Ascending aorta (tissue), 2 donors: ENCODE results near the gene FN3K. TPM values are rescaled to one million over a fixed set of nuclear protein-coding genes. Genes with fewer than 3 reads are reported as not detected.

ENCODE experiments used
- DNase-seq, 2 donors: peaks; one replicate each; pipeline ENCODE4 v3.0.0-alpha.2; 2019; ENCODE audit warnings: low spot score in 2 of 2
- H3K27ac ChIP-seq, 2 donors: fragments of 200-600 bp; sonication (generic); one replicate each; pipeline ENCODE4 v1.5.1; 2016 to 2017; ENCODE audit warnings: mild to moderate bottlenecking in 1 of 2
- H3K27me3 ChIP-seq: fragments of 200-600 bp; sonication (generic); one replicate; pipeline ENCODE4 v1.5.1; 2017
- H3K36me3 ChIP-seq, 2 donors: fragments of 200-600 bp; sonication (generic); one replicate each; pipeline ENCODE4 v1.5.1; 2016
- H3K4me1 ChIP-seq, 2 donors: fragments of 200-600 bp; sonication (generic); one replicate each; pipeline ENCODE4 v1.5.1; 2016 to 2017; ENCODE audit warnings: mild to moderate bottlenecking in 1 of 2
- H3K4me3 ChIP-seq, 2 donors: fragments of 200-600 bp; sonication (generic); one replicate each; pipeline ENCODE4 v1.5.1; 2016 to 2017; ENCODE audit warnings: mild to moderate bottlenecking in 1 of 2
- H3K9me3 ChIP-seq, 2 donors: fragments of 200-600 bp; sonication (generic); one replicate each; pipeline ENCODE4 v1.5.1; 2016
- CTCF ChIP-seq, 3 experiments: fragments of 200-600 bp in 2 of 3; fragments of 450-650 bp in 1 of 3; sonication (generic) in 2 of 3; IDR thresholded peaks; one replicate each; pipeline ENCODE4 v1.5.1; 2016 to 2019; ENCODE audit warnings: antibody characterized with exemption in 3 of 3, mild to moderate bottlenecking in 1 of 3, moderate library complexity in 1 of 3
- intact Hi-C: fragments of 100-400 bp; cut with DNase I; formaldehyde crosslinking; loops from one replicate; pipeline ENCODE4 v1.15.1; 2023
- total RNA-seq: library from RNA; depleted of rRNA; stranded (reverse); fragments of >200 nt; gene quantifications from one replicate; pipeline ENCODE4 v1.1.0, GENCODE V29; 2016

The FN3K gene
- total RNA-seq, 1 donor from 2014 or later = 10.5 TPM

GRCh38 chr17:82786427-82786826 is 51.0 kb downstream of the FN3K start:
- H3K36me3 ChIP-seq = peaks cover 18 to 19% of the 10 kb centered on the region in 2 donors
- intact Hi-C loops = no loop called here

GRCh38 chr17:82787081-82787848 is 51.9 kb downstream of the FN3K start:
- no peak for TF ChIP-seq CTCF (IDR thresholded peaks at IDR 0.05)
- no peak for DNase-seq
- Histone ChIP-seq H3K4me3 (no peak overlapping the region), H3K27me3 (no peaks in the 10 kb centered on the region), H3K9me3 (no peaks in the 10 kb centered on the region), H3K36me3 (peaks cover 21 to 23% of the 10 kb centered on the region in 2 donors), H3K4me1 (no peaks in the 10 kb centered on the region), H3K27ac (no peak overlapping the region)
- intact Hi-C loops = no loop called here

More at GRCh38 chr17:82786427-82786826, 51.0 kb downstream of the FN3K start:
- no peak for TF ChIP-seq CTCF (IDR thresholded peaks at IDR 0.05)
- Histone ChIP-seq H3K4me1 (no peaks in the 10 kb centered on the region), H3K27ac (no peak overlapping the region), H3K27me3 (no peaks in the 10 kb centered on the region), H3K4me3 (no peak overlapping the region), H3K9me3 (no peaks in the 10 kb centered on the region)
- DNase-seq = no peak

GRCh38 chr17:82788206-82789001 is 53.0 kb downstream of the FN3K start:
- Histone ChIP-seq H3K27ac (no peak overlapping the region), H3K9me3 (no peaks in the 10 kb centered on the region), H3K4me1 (peaks cover 0 to under 1% of the 10 kb centered on the region in 2 donors), H3K36me3 (peaks cover 9 to 18% of the 10 kb centered on the region in 2 donors), H3K27me3 (no peaks in the 10 kb centered on the region), H3K4me3 (no peak overlapping the region)
- intact Hi-C loops = no loop called here
- no peak for TF ChIP-seq CTCF (IDR thresholded peaks at IDR 0.05)
- no peak for DNase-seq

- no peak for DNase-seq
- peaks cover 5 to 7% of the 10 kb centered on the region in 2 donors for H3K4me1 ChIP-seq
- no peak overlapping the region for H3K4me3 ChIP-seq
- H3K27ac ChIP-seq = no peak overlapping the region
- H3K36me3 ChIP-seq = peaks cover 6 to 12% of the 10 kb centered on the region in 2 donors
- H3K27me3 ChIP-seq = no peaks in the 10 kb centered on the region
- intact Hi-C loops = no loop called here
- H3K9me3 ChIP-seq = no peaks in the 10 kb centered on the region
- no peak for TF ChIP-seq CTCF (IDR thresholded peaks at IDR 0.05)
Measured at GRCh38 chr17:82789051-82789592, 53.7 kb downstream of the FN3K start.

GRCh38 chr17:82789806-82790205 is 54.4 kb downstream of the FN3K start:
- Histone ChIP-seq H3K4me3 (no peak overlapping the region), H3K36me3 (peaks cover 5 to 6% of the 10 kb centered on the region in 2 donors), H3K27ac (no peak overlapping the region), H3K9me3 (no peaks in the 10 kb centered on the region), H3K4me1 (peaks cover 5 to 8% of the 10 kb centered on the region in 2 donors), H3K27me3 (no peaks in the 10 kb centered on the region)
- TF ChIP-seq CTCF (IDR thresholded peaks at IDR 0.05) = no peak
- DNase-seq = no peak
- intact Hi-C loops = loop anchor here (10.0 kb wide), 1 partner anchor 225 kb away; no protein-coding TSS in a partner anchor
